GM12801 (cell line): ENCODE measurements around the gene VSX1.

Experiments
- CTCF ChIP-seq: IDR thresholded peaks from one replicate; pipeline ENCODE4 v1.5.1; 2011; ENCODE audit warnings: control low read depth; ENCODE audit not compliant: insufficient read length; ENCODE audit errors: extremely low read depth

Gene VSX1

DNA sequence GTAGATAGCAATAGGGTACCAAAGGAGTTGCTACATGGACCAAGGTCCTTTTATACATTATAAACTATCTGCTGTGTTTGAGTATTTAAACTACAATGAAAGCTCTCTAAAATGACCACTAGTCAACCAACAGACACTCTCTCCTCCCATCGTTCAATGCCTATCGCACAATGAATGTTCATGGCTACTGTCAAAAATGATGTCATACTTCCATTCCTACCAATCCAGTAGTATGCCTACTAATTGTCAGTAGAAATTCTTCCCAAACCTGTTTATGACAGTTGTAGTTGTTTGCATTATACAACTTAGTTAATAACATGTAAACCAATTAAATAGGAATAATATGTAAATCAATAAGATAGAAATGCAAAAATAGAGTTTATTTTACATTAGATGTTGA is 39.0 kb upstream of the VSX1 start:
- no peak for TF ChIP-seq CTCF

DNA sequence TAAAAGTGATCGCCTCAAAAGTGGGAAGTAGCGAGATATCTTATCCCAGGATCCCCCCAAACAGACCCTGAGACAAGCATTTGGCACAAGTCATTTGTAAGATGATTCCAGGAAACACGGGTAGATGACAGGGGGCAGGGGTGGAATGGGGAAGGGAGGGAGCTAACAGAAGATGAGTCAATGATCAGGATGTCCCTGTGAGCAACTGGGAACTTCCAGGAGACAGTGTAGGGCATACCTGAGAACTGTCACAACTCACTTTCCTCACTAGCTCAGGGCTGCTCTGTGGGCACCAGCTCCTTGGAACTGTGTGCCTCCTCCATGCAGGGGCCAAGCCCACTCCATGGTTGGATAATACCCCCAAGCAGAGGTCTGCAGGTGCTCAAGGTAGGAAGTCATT is 38.5 kb upstream of the VSX1 start:
- TF ChIP-seq CTCF: no peak

DNA sequence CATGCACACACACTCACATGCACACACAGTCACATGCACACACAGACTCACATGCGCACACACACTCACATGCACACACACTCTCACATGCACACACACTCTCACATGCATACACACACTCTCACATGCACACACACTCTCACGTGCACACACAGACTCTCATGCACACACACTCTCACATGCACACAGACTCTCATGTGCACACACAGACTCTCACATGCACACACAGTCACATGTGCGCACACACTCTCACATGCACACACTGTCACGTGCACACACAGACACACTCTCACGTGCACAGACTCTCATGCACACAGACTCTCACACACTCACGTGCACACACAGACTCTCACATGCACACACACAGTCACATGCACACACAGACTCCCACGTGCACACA is 36.6 kb upstream of the VSX1 start:
- no peak for TF ChIP-seq CTCF

- TF ChIP-seq CTCF: no peak
Observed at GRCh38 chr20:25117990-25118389, 36.0 kb upstream of the VSX1 start.

GRCh38 chr20:25116739-25117458 is 35.0 kb upstream of the VSX1 start:
- TF ChIP-seq CTCF: no peak

- no peak for TF ChIP-seq CTCF
Observed at GRCh38 chr20:25103526-25103925, 21.6 kb upstream of the VSX1 start.

DNA sequence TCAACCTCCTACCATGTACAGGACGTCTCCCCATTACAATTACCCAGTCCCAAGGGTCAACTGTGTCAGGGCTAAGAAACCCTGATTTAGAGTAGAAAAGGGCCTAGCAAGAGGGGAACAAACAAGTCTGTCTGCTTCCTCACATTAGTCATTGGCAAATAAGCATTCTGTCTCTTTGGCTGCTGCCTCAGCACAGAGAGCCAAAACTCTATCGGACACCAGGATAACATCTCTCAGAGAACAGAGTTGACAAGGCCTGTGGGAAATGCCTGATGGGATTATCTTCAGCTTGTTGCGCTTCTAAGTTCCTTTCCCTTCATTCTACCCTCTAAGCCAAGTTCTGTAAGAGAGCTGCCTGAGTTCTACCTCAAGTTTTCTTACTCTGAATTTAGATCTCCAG is 19.0 kb upstream of the VSX1 start:
- no peak for TF ChIP-seq CTCF
